Spleen (tissue), 11 donors: ENCODE results near the gene USP35. TPM values are rescaled to one million over a fixed set of nuclear protein-coding genes. Genes with fewer than 3 reads are reported as not detected.
A peak's percentile ranks its signal among the peaks of the same experiment; 100 is the strongest.

Experiments used
- DNase-seq: peaks from one replicate; pipeline ENCODE4 v3.0.0-alpha.2; 2020
- H3K27ac ChIP-seq, 8 donors: fragments of 200-600 bp; sonication (generic) in 7 of 8; 1 replicate in 4 of 8; 2 replicates in 4 of 8; pipeline versions ENCODE4 v1.5.0 to v1.8.0; 2016 to 2021; ENCODE audit warnings: inconsistent platforms in 4 of 8, mild to moderate bottlenecking in 4 of 8, moderate library complexity in 1 of 8
- H3K27me3 ChIP-seq, 7 donors: fragments of 200-600 bp; sonication (generic) in 6 of 7; replicated peaks in 1 of 7; 1 replicate in 4 of 7; 2 replicates in 3 of 7; pipeline versions ENCODE4 v1.5.0 to v1.8.0; 2016 to 2021; ENCODE audit warnings: inconsistent platforms in 3 of 7, mild to moderate bottlenecking in 1 of 7
- H3K36me3 ChIP-seq, 6 donors: fragments of 200-600 bp; sonication (generic) in 5 of 6; 1 replicate in 4 of 6; 2 replicates in 2 of 6; pipeline versions ENCODE4 v1.5.0 to v1.8.0; 2016 to 2021; ENCODE audit warnings: inconsistent platforms in 2 of 6
- H3K4me1 ChIP-seq, 6 donors: fragments of 200-600 bp; sonication (generic) in 5 of 6; 1 replicate in 3 of 6; 2 replicates in 3 of 6; pipeline versions ENCODE4 v1.5.0 to v1.8.0; 2016 to 2021; ENCODE audit warnings: inconsistent platforms in 3 of 6
- H3K4me3 ChIP-seq, 8 donors: fragments of 200-600 bp; sonication (generic) in 7 of 8; 1 replicate in 4 of 8; 2 replicates in 4 of 8; pipeline versions ENCODE4 v1.5.0 to v1.8.0; 2016 to 2021; ENCODE audit warnings: inconsistent platforms in 4 of 8, mild to moderate bottlenecking in 4 of 8, moderate library complexity in 2 of 8
- H3K9me3 ChIP-seq, 8 donors: fragments of 200-600 bp; sonication (generic) in 7 of 8; 1 replicate in 4 of 8; 2 replicates in 4 of 8; pipeline versions ENCODE4 v1.5.0 to v1.8.0; 2016 to 2021; ENCODE audit warnings: inconsistent platforms in 4 of 8
- CTCF ChIP-seq, 11 experiments: fragments of 200-600 bp in 7 of 11; fragments of 450-650 bp in 4 of 11; sonication (generic) in 4 of 11; IDR thresholded peaks in 8 of 11; conservative IDR thresholded peaks in 3 of 11; 1 replicate in 7 of 11; 2 replicates in 4 of 11; pipeline versions ENCODE4 v1.4.0 to v1.8.0; 2016 to 2021; ENCODE audit warnings: antibody characterized with exemption in 11 of 11, inconsistent platforms in 4 of 11, mild to moderate bottlenecking in 1 of 11
- POLR2A ChIP-seq, 3 donors: fragments of 450-650 bp; IDR thresholded peaks; one replicate each; pipeline ENCODE4 v1.5.1; 2017; ENCODE audit warnings: antibody characterized with exemption in 3 of 3, mild to moderate bottlenecking in 1 of 3
- POLR2AphosphoS5 ChIP-seq, 3 donors: sonication (generic); formaldehyde crosslinking; IDR thresholded peaks; one replicate each; pipeline ENCODE4 v1.5.1; 2017; ENCODE audit warnings: antibody characterized with exemption in 3 of 3
- WGBS, 5 donors: extraction: QIAGEN DNeasy Blood & Tissue Kit in 3 of 5; methylation state at CpG; one replicate each; pipeline versions ENCODE4 v1.1.5 to v1.1.7; 2013 to 2018; 5-methylcytosine and 5-hydroxymethylcytosine counted together
- intact Hi-C: fragments of 100-400 bp; cut with DNase I; formaldehyde crosslinking; loops from one replicate; pipeline ENCODE4 v1.15.0; 2023; ENCODE audit warnings: low total_unique reads
- polyA plus RNA-seq, 3 donors: library from polyadenylated mRNA; stranded (reverse); fragments of 200-250 nt; gene quantifications; one replicate each; pipeline ENCODE4 v1.2.1, GENCODE V29; 2013
- total RNA-seq, 7 donors: library from RNA; depleted of rRNA in 3 of 7; stranded (reverse); fragments of >200 nt in 3 of 7; fragmentation: NEBNext Ultra II Directional in 4 of 7; extraction: Animal tissue kit (Norgen Biotek cat#: 25700) in 4 of 7; gene quantifications; one replicate each; pipeline versions ENCODE4 v1.1.0 to v1.2.1, GENCODE V29; 2016 to 2021
- donor health status: healthy with polysubstance abuse.
- donor health status: DM: no; HTN: no; CAD: no; lungs with moderate emphysema.
- donor health status: DM: no; HTN: no; CAD: no.
- donor health status: Bipolar disorder and iron deficiency.
- donor health status: healthy.
- donor health status: DM: no; HTN: no; CAD: no.
- donor health status: DM: yes; HTN: yes; CAD: no.

The USP35 gene
- total and polyA plus RNA-seq, 10 donors: 1.6 to 9.5 (median 6.3) TPM

DNA sequence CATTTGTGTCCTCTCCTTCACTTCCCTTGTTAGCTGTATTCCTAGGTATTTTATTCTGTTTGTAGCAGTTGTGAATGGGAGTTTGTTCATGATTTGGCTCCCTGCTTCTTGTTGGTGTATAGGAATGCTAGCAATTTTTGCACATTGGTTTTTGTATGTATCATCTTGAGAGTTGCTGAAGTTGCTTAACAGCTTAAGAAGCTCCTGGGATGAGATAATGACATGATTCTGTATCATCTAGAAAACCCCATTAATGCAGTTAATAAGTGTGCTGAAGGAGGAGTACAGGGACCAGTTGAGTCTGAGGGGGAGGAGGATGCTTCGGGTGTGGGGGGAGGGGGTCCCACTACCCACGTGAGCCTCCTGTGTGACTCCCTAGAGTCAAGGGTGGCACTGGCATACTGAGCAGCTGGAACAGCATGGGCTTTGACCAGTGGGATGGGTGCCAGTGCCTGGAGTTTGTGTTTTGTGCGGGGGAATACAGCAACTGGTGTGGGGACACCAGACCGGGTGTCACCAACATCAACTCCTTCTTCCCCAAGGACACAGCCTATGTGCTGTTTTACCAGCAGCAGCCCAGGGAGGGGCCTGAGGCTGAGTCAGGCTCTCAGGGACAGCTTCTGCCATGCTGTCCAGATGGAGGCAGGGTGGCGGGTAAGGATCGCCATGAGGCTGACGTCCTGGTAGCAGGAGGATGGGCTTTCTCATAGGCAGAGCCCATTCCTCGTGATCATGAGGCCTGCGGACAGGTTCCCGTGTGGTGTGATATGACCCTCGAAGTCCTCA, 24.1 kb downstream of the USP35 start:
- WGBS, 5 donors: 84 to 91% (median 90%) methylated on average over 10 to 11 of the region's 11 CpGs

GRCh38 chr11:78213526-78214330, 25.0 kb downstream of the USP35 start:
- intact Hi-C loops: no loop called here
- no peaks in the 10 kb centered on the region for H3K27me3 ChIP-seq
- H3K9me3 ChIP-seq: no peaks in the 10 kb centered on the region
- no peaks in the 10 kb centered on the region for H3K4me1 ChIP-seq
- H3K4me3 ChIP-seq: no peak overlapping the region
- WGBS, 5 donors: 55 to 82% (median 65%) methylated on average over 8 of the region's 8 CpGs
- peaks cover 0 to 86% (median 35%) of the 10 kb centered on the region in 6 donors for H3K36me3 ChIP-seq
- no peak overlapping the region for H3K27ac ChIP-seq
- TF ChIP-seq POLR2AphosphoS5 (IDR thresholded peaks at IDR 0.05) (no peak), POLR2A (IDR thresholded peaks at IDR 0.05) (no peak), CTCF (IDR thresholded peaks at IDR 0.05 in 8 of 11, conservative IDR thresholded peaks at IDR 0.05 in 3 of 11) (no peak)
- no peak for DNase-seq

More for the DNA sequence above, 24.1 kb downstream of the USP35 start:
- no peak for DNase-seq
- H3K9me3 ChIP-seq: no peaks in the 10 kb centered on the region
- peak in 1 of 3 donors; percentile 58 for TF ChIP-seq POLR2AphosphoS5 (IDR thresholded peaks at IDR 0.05)
- no peak for TF ChIP-seq CTCF (IDR thresholded peaks at IDR 0.05 in 8 of 11, conservative IDR thresholded peaks at IDR 0.05 in 3 of 11)
- TF ChIP-seq POLR2A (IDR thresholded peaks at IDR 0.05): no peak
- peaks cover 0 to 86% (median 27%) of the 10 kb centered on the region in 6 donors for H3K36me3 ChIP-seq
- no peak overlapping the region for H3K27ac ChIP-seq
- H3K27me3 ChIP-seq: no peaks in the 10 kb centered on the region
- intact Hi-C loops: no loop called here
- H3K4me1 ChIP-seq: no peaks in the 10 kb centered on the region
- no peak overlapping the region for H3K4me3 ChIP-seq

DNA sequence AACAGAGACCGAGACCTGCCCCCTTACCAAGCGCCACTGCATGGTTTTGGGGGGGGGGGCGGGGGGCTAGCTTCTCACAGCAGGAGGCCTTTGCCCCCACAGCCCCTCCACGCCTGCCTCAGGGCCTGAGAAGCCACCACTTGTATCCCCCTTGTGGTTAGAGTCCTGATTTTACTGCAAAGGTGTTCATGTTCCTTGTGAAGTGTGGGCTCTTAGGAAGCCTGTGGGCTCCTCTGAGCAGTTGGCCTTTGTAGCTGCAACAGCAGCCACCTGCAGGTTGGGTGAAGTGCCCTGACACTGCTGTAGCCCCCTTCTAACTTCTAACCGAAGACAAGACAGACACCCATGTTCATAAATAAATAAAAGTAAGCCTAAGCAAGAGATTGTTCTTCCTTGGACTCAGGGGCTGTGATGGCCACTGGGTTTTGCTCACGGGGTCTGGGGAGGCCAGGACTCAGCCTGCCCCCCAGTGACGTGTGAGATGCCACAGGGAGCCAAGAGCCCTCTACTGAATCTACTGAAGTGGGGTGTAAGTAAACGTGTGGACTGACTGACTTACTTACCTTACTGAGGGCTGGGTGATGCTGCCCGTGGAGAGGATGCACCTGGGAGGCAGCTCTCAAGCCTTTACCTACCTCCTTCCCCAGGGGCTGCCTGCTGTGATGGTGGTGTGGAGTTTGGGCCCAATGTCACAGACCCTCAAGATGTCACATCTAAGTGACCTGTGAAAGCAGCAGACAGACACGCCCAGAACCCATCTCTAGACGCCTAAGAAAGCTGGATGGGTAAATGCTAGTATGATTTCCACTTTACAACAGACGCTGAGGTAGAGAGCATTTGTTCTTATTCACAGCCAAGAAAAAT, 25.8 kb downstream of the USP35 start:
- 78 to 88% (median 82%) methylated on average over 9 to 12 of the region's 12 CpGs for WGBS, 5 donors

More for the DNA sequence above, 25.8 kb downstream of the USP35 start:
- intact Hi-C loops: no loop called here
- Histone ChIP-seq H3K27me3 (no peaks in the 10 kb centered on the region), H3K9me3 (no peaks in the 10 kb centered on the region), H3K4me1 (no peaks in the 10 kb centered on the region), H3K27ac (no peak overlapping the region), H3K36me3 (peaks cover 0 to 86% (median 37%) of the 10 kb centered on the region in 6 donors), H3K4me3 (no peak overlapping the region)
- DNase-seq: peak; percentile 20
- TF ChIP-seq POLR2A (IDR thresholded peaks at IDR 0.05) (no peak), POLR2AphosphoS5 (IDR thresholded peaks at IDR 0.05) (no peak), CTCF (IDR thresholded peaks at IDR 0.05 in 8 of 11, conservative IDR thresholded peaks at IDR 0.05 in 3 of 11) (no peak)
